Peyer's patch (tissue), 4 donors: ENCODE data around the gene SUPV3L1. TPM values are rescaled to one million over a fixed set of nuclear protein-coding genes. Genes with fewer than 3 reads are reported as not detected.

Experiments
- DNase-seq, 3 donors: peaks; one replicate each; pipeline ENCODE4 v3.0.0-alpha.2; 2017 to 2019
- H3K27ac ChIP-seq, 4 donors: fragments of 200-600 bp; sonication (generic); one replicate each; pipeline ENCODE4 v1.5.1; 2016 to 2019
- H3K27me3 ChIP-seq, 2 donors: fragments of 200-600 bp; sonication (generic); one replicate each; pipeline ENCODE4 v1.5.1; 2019
- H3K36me3 ChIP-seq, 3 donors: fragments of 200-600 bp; sonication (generic); one replicate each; pipeline ENCODE4 v1.5.1; 2016 to 2019
- H3K4me1 ChIP-seq, 4 donors: fragments of 200-600 bp; sonication (generic); one replicate each; pipeline ENCODE4 v1.5.1; 2016 to 2019
- H3K4me3 ChIP-seq, 4 donors: fragments of 200-600 bp; sonication (generic); 1 replicate in 3 of 4; 2 replicates in 1 of 4; pipeline ENCODE4 v1.5.1; 2016 to 2019; ENCODE audit warnings: mild to moderate bottlenecking in 1 of 4
- H3K9me3 ChIP-seq, 4 donors: fragments of 200-600 bp; sonication (generic); one replicate each; pipeline ENCODE4 v1.5.1; 2016 to 2019; ENCODE audit warnings: mild to moderate bottlenecking in 1 of 4
- CTCF ChIP-seq, 6 experiments: fragments of 450-650 bp in 4 of 6; fragments of 200-600 bp in 2 of 6; sonication (generic) in 1 of 6; IDR thresholded peaks; one replicate each; pipeline ENCODE4 v1.5.1; 2017 to 2019; ENCODE audit warnings: antibody characterized with exemption in 6 of 6, mild to moderate bottlenecking in 3 of 6, moderate library complexity in 1 of 6
- POLR2A ChIP-seq, 2 donors: fragments of 450-650 bp; IDR thresholded peaks; one replicate each; pipeline ENCODE4 v1.5.1; 2017; ENCODE audit warnings: antibody characterized with exemption in 2 of 2, mild to moderate bottlenecking in 2 of 2, moderate library complexity in 2 of 2
- total RNA-seq, 4 donors: library from RNA; depleted of rRNA; stranded (reverse); fragments of >200 nt; gene quantifications; one replicate each; pipeline ENCODE4 v1.1.0, GENCODE V29; 2016

Gene SUPV3L1
- total RNA-seq, 4 donors from 2014 or later: 20.5 to 50.3 (median 31.2) TPM

GRCh38 chr10:69253171-69253570 lies 73.1 kb downstream of the SUPV3L1 start:
- Histone ChIP-seq H3K4me1 (no peaks in the 10 kb centered on the region), H3K4me3 (no peak overlapping the region), H3K27me3 (no peaks in the 10 kb centered on the region), H3K9me3 (no peaks in the 10 kb centered on the region), H3K27ac (no peak overlapping the region), H3K36me3 (peaks cover 0 to 60% (median 0%) of the 10 kb centered on the region in 3 donors)
- no peak for DNase-seq
- TF ChIP-seq POLR2A (IDR thresholded peaks at IDR 0.05): no peak
- no peak for TF ChIP-seq CTCF (IDR thresholded peaks at IDR 0.05)

DNA sequence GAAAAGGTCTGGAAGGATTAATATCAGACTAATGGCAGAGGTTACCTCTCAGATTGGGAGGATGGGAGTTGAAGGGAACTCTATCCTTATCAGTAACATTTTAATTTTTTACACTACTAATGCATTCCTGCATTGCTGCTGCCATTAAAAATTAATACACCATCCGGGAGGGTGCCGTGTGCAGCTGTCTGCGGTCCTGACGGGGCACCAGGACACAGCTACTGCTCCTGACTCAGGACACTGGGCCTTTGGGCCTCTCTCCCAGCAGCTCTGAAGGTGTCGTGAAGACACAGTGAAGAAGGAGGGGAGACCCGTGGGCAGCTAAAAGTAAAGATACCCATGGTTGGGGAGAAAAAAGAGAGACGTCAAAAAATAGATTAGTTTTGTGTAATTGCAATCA lies 74.8 kb downstream of the SUPV3L1 start:
- Histone ChIP-seq H3K27ac (no peak overlapping the region), H3K36me3 (peaks cover 0 to 65% (median 0%) of the 10 kb centered on the region in 3 donors), H3K4me3 (no peak overlapping the region), H3K27me3 (no peaks in the 10 kb centered on the region), H3K4me1 (no peaks in the 10 kb centered on the region), H3K9me3 (no peaks in the 10 kb centered on the region)
- DNase-seq: no peak
- no peak for TF ChIP-seq POLR2A (IDR thresholded peaks at IDR 0.05)
- no peak for TF ChIP-seq CTCF (IDR thresholded peaks at IDR 0.05)

Other genes with a start within 250 kb of the SUPV3L1 start
- gene DDX21, start 224.1 kb upstream of the SUPV3L1 start, total RNA-seq: 10 to 100 TPM; 17.8 to 50.3 (median 20.6) TPM
- 10 to 100 TPM; 13.1 to 20.7 (median 19.9) TPM for gene KIFBP, start 191.4 kb upstream of the SUPV3L1 start, total RNA-seq
- 100 to 1,000 TPM in 1 of 4 donors, 10 to 100 TPM in 3; 19.4 to 113 (median 28.1) TPM for gene SRGN, start 92.1 kb upstream of the SUPV3L1 start, total RNA-seq
- gene VPS26A, start 56.1 kb upstream of the SUPV3L1 start, total RNA-seq: 10 to 100 TPM; 18.1 to 71.0 (median 24.8) TPM
- gene HKDC1, start 40.1 kb downstream of the SUPV3L1 start, total RNA-seq: 100 to 1,000 TPM in 3 of 4 donors, 10 to 100 TPM in 1; 53.6 to 207 (median 184) TPM
- gene HK1, start 98.3 kb downstream of the SUPV3L1 start, total RNA-seq: 10 to 100 TPM; 12.5 to 47.0 (median 12.6) TPM
- 10 to 100 TPM in 1 of 4 donors, 1 to 10 TPM in 2, not detected in 1; 1.1 to 11.1 (median 3.2) TPM for gene TACR2, start 236.7 kb downstream of the SUPV3L1 start, total RNA-seq